Measurements from ENCODE around the gene RNF10.
"Not testable (repeated sequence)": the region's sequence is repeated elsewhere in the genome, so short reads cannot be mapped to it uniquely, and the experiment has no call there.

GRCh38 chr12:120530418-120530761, 3.8 kb upstream of the RNF10 start:
- TF ChIP-seq SAFB2 (IDR thresholded peaks at IDR 0.05; ENCODE audit: borderline replicate concordance, low read depth, low read length, severe bottlenecking); HMGXB4 (CRISPR knock-in tag; IDR thresholded peaks at IDR 0.05); NFE2 (IDR thresholded peaks at IDR 0.05; ENCODE audit: low read depth); TEAD1 (CRISPR knock-in tag; IDR thresholded peaks at IDR 0.05); NKRF (IDR thresholded peaks at IDR 0.05; ENCODE audit: borderline replicate concordance); ARID3A (IDR thresholded peaks at IDR 0.05; ENCODE audit: borderline replicate concordance, low read depth, low read length); POLR2G (IDR thresholded peaks at IDR 0.05; ENCODE audit: low read depth, low read length); EZH2 (IDR thresholded peaks at IDR 0.05; ENCODE audit: borderline replicate concordance, low read depth, low read length); CTCF (IDR thresholded peaks at IDR 0.05 in 2 of 3, conservative IDR thresholded peaks at IDR 0.05 in 1 of 3; ENCODE audit: insufficient read depth in 2 of 3, low read depth in 1 of 3, low read length in 3 of 3); ZNF740 (CRISPR knock-in tag; IDR thresholded peaks at IDR 0.05); ZNF740 (tag; IDR thresholded peaks at IDR 0.05); NCOA1 (IDR thresholded peaks at IDR 0.05; ENCODE audit: low read depth): not testable (repeated sequence)

Measured in K562 (cell line).